ENCODE results near the gene TMTC1.

DNA sequence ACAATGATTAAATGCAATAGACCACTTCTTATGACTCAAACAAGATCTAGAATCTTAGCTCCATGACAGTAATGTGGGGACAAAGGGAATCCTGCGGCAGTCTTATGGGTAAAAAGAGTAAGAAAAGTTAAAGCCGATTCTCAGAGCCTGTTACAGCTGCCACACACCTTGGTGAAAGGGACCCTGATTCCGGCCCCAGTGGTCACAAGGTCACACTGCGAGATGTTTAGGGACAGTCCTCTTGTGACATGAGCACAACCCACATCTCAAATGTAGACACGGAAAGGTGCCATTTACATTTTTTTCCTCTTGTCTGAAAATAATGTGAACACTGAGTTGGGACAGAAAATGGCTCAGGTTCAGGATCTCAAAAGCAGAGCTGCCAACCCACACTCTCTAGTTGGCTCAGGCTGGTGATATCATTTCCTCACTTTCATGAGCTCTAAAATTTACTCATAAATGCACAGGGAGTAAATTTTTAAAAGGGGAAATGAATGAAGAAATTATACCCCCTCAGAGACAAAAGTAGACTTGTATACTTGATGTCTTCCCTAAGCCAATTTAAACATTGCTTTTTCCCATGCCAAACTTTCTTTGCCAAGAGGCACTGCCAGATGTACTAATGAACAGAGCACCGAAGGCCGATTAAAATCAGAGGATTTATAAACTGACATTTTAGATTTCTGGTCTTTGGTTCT, 173.1 kb downstream of the TMTC1 start:
- TF ChIP-seq YY1 (IDR thresholded peaks at IDR 0.05; ENCODE audit: insufficient read depth, insufficient read length) (no peak), SUZ12 (IDR thresholded peaks at IDR 0.05; ENCODE audit: extremely low read depth, insufficient read depth, insufficient read length) (no peak), ZNF274 (IDR thresholded peaks at IDR 0.05; ENCODE audit: low read depth, low read length) (no peak)
